Measurements from ENCODE around the gene ZNF407. TPM values are rescaled to one million over a fixed set of nuclear protein-coding genes. Genes with fewer than 3 reads are reported as not detected.

Gene ZNF407
- total RNA-seq, 2 experiments from 2014 or later, result 12.3 to 12.6 TPM

GRCh38 chr18:74856434-74856833, 258.8 kb downstream of the ZNF407 start:
- ChIA-PET CTCF (no interaction called here), POLR2A (no interaction called here)

GRCh38 chr18:74856928-74857327, 259.3 kb downstream of the ZNF407 start:
- CTCF ChIA-PET, result no interaction called here
- POLR2A ChIA-PET, result no interaction called here

- ChIA-PET CTCF (no interaction called here), POLR2A (no interaction called here)
These were observed 260.2 kb downstream of the ZNF407 start for GRCh38 chr18:74857901-74858300.

GRCh38 chr18:74861154-74861553, 263.5 kb downstream of the ZNF407 start:
- ChIA-PET POLR2A (no interaction called here), CTCF (no interaction called here)

GRCh38 chr18:74862094-74862493, 264.4 kb downstream of the ZNF407 start:
- POLR2A ChIA-PET, result no interaction called here
- CTCF ChIA-PET, result no interaction called here

- CTCF ChIA-PET, result no interaction called here
- POLR2A ChIA-PET, result no interaction called here
These were observed 268.9 kb downstream of the ZNF407 start for GRCh38 chr18:74866577-74866976.

GRCh38 chr18:74868461-74868860, 270.8 kb downstream of the ZNF407 start:
- POLR2A ChIA-PET, result no interaction called here

GRCh38 chr18:74869904-74870863, 272.5 kb downstream of the ZNF407 start:
- ChIA-PET CTCF (no interaction called here), POLR2A (no interaction called here)

More at GRCh38 chr18:74868461-74868860, 270.8 kb downstream of the ZNF407 start:
- CTCF ChIA-PET, result interaction anchor here (1.1 kb wide), 1 partner anchor 376 kb away, joined by 3 read pairs; no protein-coding TSS in a partner anchor

GRCh38 chr18:74870950-74871349, 273.3 kb downstream of the ZNF407 start:
- ChIA-PET POLR2A (no interaction called here), CTCF (no interaction called here)

- ChIA-PET CTCF (no interaction called here), POLR2A (no interaction called here)
These were observed 276.0 kb downstream of the ZNF407 start for GRCh38 chr18:74873629-74874028.

- ChIA-PET POLR2A (no interaction called here), CTCF (no interaction called here)
These were observed 276.7 kb downstream of the ZNF407 start for GRCh38 chr18:74874351-74874750.

GRCh38 chr18:74876630-74877243, 279.1 kb downstream of the ZNF407 start:
- CTCF ChIA-PET, result no interaction called here
- POLR2A ChIA-PET, result no interaction called here

GRCh38 chr18:74878267-74878666, 280.6 kb downstream of the ZNF407 start:
- POLR2A ChIA-PET, result no interaction called here
- CTCF ChIA-PET, result no interaction called here

GRCh38 chr18:74880706-74881278, 283.1 kb downstream of the ZNF407 start:
- CTCF ChIA-PET, result no interaction called here

GRCh38 chr18:74892066-74892627, 294.5 kb downstream of the ZNF407 start:
- ChIA-PET CTCF (no interaction called here), POLR2A (no interaction called here)

More at GRCh38 chr18:74880706-74881278, 283.1 kb downstream of the ZNF407 start:
- POLR2A ChIA-PET, result no interaction called here

GRCh38 chr18:74895686-74896085, 298.0 kb downstream of the ZNF407 start:
- ChIA-PET POLR2A (no interaction called here), CTCF (no interaction called here)

GRCh38 chr18:74896390-74896991, 298.8 kb downstream of the ZNF407 start:
- CTCF ChIA-PET, result no interaction called here
- POLR2A ChIA-PET, result no interaction called here

GRCh38 chr18:74897971-74898657, 300.4 kb downstream of the ZNF407 start:
- CTCF ChIA-PET, result interaction anchor here (0.9 kb wide), 1 partner anchor 582 kb away, joined by 3 read pairs; no protein-coding TSS in a partner anchor
- POLR2A ChIA-PET, result no interaction called here

- ChIA-PET CTCF (no interaction called here), POLR2A (no interaction called here)
These were observed 301.3 kb downstream of the ZNF407 start for GRCh38 chr18:74898965-74899364.

- POLR2A ChIA-PET, result no interaction called here
- CTCF ChIA-PET, result no interaction called here
These were observed 301.9 kb downstream of the ZNF407 start for GRCh38 chr18:74899554-74899953.

Measured in activated CD8-positive, alpha-beta memory T cell treated with anti-CD3 and anti-CD28 coated beads for 36 hours (primary cell).